GM12878 (cell line): Measurements from ENCODE around the gene NDUFS4. TPM values are rescaled to one million over a fixed set of nuclear protein-coding genes. Genes with fewer than 3 reads are reported as not detected.

Experiments
- ATAC-seq: fragments of 200-7000 bp; cut with Tn5 transposase; 3 replicates; pipeline ENCODE4 v1.9.1; 2020; ENCODE audit warnings: mild to moderate bottlenecking, moderate library complexity
- BruUV-seq: library from RNA; stranded (reverse); fragments of 400-500 nt; replicated peaks from 2 replicates; lab custom pipeline; 2021; lab: Mats Ljungman, UMichigan
- CTCF ChIA-PET: fragments of 300-600 bp; sonication (Branson Sonifier 250); formaldehyde crosslinking; extraction: SDS; loops from one replicate; lab custom pipeline; 2021; ENCODE audit warnings: inconsistent platforms; lab: Yijun Ruan, JAX
- POLR2A ChIA-PET: fragments of 350-600 bp; formaldehyde crosslinking; extraction: SDS; loops from one replicate; lab custom pipeline; 2021; ENCODE audit warnings: inconsistent platforms; lab: Charles Lee
- RAD21 ChIA-PET: fragments of 300-600 bp; sonication (Branson Sonifier 250); formaldehyde crosslinking; loops from one replicate; lab custom pipeline; 2023; ENCODE audit warnings: antibody characterized with exemption; ENCODE audit not compliant: unreplicated experiment; lab: Charles Lee
- SMC1A ChIA-PET: fragments of 300-600 bp; sonication (Branson Sonifier 250); formaldehyde crosslinking; loops from one replicate; lab custom pipeline; 2023; ENCODE audit not compliant: unreplicated experiment, uncharacterized antibody; lab: Charles Lee
- DNase-seq: peaks from one replicate; pipeline ENCODE4 v3.0.0-alpha.2; 2011; ENCODE audit warnings: low read depth, low spot score
- FAIRE-seq: peaks from 3 replicates; lab custom pipeline; 2011; peaks lifted over from hg19 to GRCh38; lab: Jason Lieb, UNC
- H2AFZ ChIP-seq: 2 replicates; pipeline ENCODE4 v1.6.0; 2011; ENCODE audit warnings: low read depth, low read length, control low read depth; ENCODE audit not compliant: control insufficient read depth
- H3K27ac ChIP-seq: 2 replicates; pipeline ENCODE4 v1.5.1; 2011; ENCODE audit warnings: control low read depth; ENCODE audit not compliant: control insufficient read depth, insufficient read depth
- H3K27me3 ChIP-seq, 2 experiments: replicated peaks in 1 of 2; 2 replicates each; pipeline versions ENCODE4 v1.6.0 to v1.6.1; 2011; ENCODE audit warnings: low read length in 1 of 2; ENCODE audit not compliant: control insufficient read depth in 2 of 2, insufficient read depth in 2 of 2
- H3K36me3 ChIP-seq, 2 experiments: 2 replicates each; pipeline ENCODE4 v1.5.1; 2011; ENCODE audit warnings: low read length in 1 of 2; ENCODE audit not compliant: control insufficient read depth in 2 of 2, insufficient read depth in 2 of 2
- H3K4me1 ChIP-seq: 2 replicates; pipeline ENCODE4 v1.6.1; 2011; ENCODE audit warnings: mild to moderate bottlenecking, low read length, moderate library complexity, mixed read lengths; ENCODE audit not compliant: control insufficient read depth, insufficient read depth
- H3K4me2 ChIP-seq: 2 replicates; pipeline ENCODE4 v1.6.0; 2011; ENCODE audit warnings: control low read depth; ENCODE audit not compliant: control insufficient read depth, insufficient read depth
- H3K4me3 ChIP-seq: fragments of 200-600 bp; sonication (generic); 2 replicates; pipeline ENCODE4 v1.5.1; 2016
- H3K79me2 ChIP-seq: 2 replicates; pipeline ENCODE4 v1.6.0; 2011; ENCODE audit warnings: low read length; ENCODE audit not compliant: control insufficient read depth, insufficient read depth
- H3K9ac ChIP-seq: 2 replicates; pipeline ENCODE4 v1.8.0; 2011; ENCODE audit warnings: low read length, control low read depth, mixed read lengths; ENCODE audit not compliant: control insufficient read depth, insufficient read depth
- H3K9me3 ChIP-seq: replicated peaks from 3 replicates; pipeline ENCODE4 v1.5.1; 2011; ENCODE audit warnings: mild to moderate bottlenecking, low read length; ENCODE audit not compliant: control insufficient read depth, insufficient read depth
- H4K20me1 ChIP-seq: 2 replicates; pipeline ENCODE4 v1.6.0; 2011; ENCODE audit not compliant: control insufficient read depth, insufficient read depth
- ASH2L ChIP-seq: fragments of 300-600, 200-600 bp; sonication (generic); IDR thresholded peaks from 2 replicates; pipeline ENCODE4 v1.6.1; 2017; ENCODE audit warnings: low read depth, mild to moderate bottlenecking, borderline replicate concordance
- CHD2 ChIP-seq: IDR thresholded peaks from 2 replicates; pipeline ENCODE4 v1.6.1; 2011; ENCODE audit warnings: low read depth, low read length, improper control_type of control experiment, borderline replicate concordance
- EED ChIP-seq: sonication (generic); IDR thresholded peaks from 2 replicates; pipeline ENCODE4 v1.6.1; 2016; ENCODE audit warnings: antibody characterized with exemption, low read depth
- IKZF2 ChIP-seq, 2 experiments: fragments of 450-650 bp; IDR thresholded peaks; 2 replicates each; pipeline ENCODE4 v1.6.1; 2017; ENCODE audit warnings: mild to moderate bottlenecking in 2 of 2, moderate library complexity in 2 of 2
- IRF4 ChIP-seq: IDR thresholded peaks from 2 replicates; pipeline ENCODE4 v1.6.1; 2011; ENCODE audit warnings: low read depth, low read length
- KDM1A ChIP-seq: fragments of 200-600 bp; sonication (generic); IDR thresholded peaks from 2 replicates; pipeline ENCODE4 v1.6.1; 2016; ENCODE audit warnings: borderline replicate concordance
- NFXL1 ChIP-seq: fragments of 450-650 bp; IDR thresholded peaks from 2 replicates; pipeline ENCODE4 v1.6.1; 2017; ENCODE audit warnings: antibody characterized with exemption, mild to moderate bottlenecking, borderline replicate concordance
- PAX8 ChIP-seq: fragments of 450-650 bp; IDR thresholded peaks from 2 replicates; pipeline ENCODE4 v1.6.1; 2017; ENCODE audit warnings: mild to moderate bottlenecking, moderate library complexity
- RBBP5 ChIP-seq: fragments of 200-600 bp; sonication (generic); conservative IDR thresholded peaks from 2 replicates; pipeline ENCODE4 v1.6.1; 2016
- SPI1 ChIP-seq: IDR thresholded peaks from 2 replicates; pipeline ENCODE4 v1.6.1; 2011; ENCODE audit warnings: low read depth, mild to moderate bottlenecking, low read length, moderate library complexity, borderline replicate concordance; ENCODE audit not compliant: insufficient read depth
- SREBF1 ChIP-seq: IDR thresholded peaks from 2 replicates; pipeline ENCODE4 v1.6.1; 2012; ENCODE audit warnings: mild to moderate bottlenecking, low read length
- TARDBP ChIP-seq: IDR thresholded peaks from 2 replicates; pipeline ENCODE4 v1.6.1; 2016; ENCODE audit warnings: borderline replicate concordance
- TBL1XR1 ChIP-seq: IDR thresholded peaks from 2 replicates; pipeline ENCODE4 v1.6.1; 2012; ENCODE audit warnings: low read depth, low read length, improper control_type of control experiment
- ZNF274 ChIP-seq: IDR thresholded peaks from one replicate; pipeline ENCODE4 v1.8.0; 2011; ENCODE audit not compliant: insufficient read length, insufficient read depth
- WGBS: methylation state at CpG from one replicate; pipeline ENCODE4 v1.1.6; 2016; ENCODE audit warnings: low lambda C conversion rate; ENCODE audit not compliant: insufficient replicate concordance, insufficient coverage; ENCODE audit errors: missing lambda C conversion rate; 5-methylcytosine and 5-hydroxymethylcytosine counted together
- in situ Hi-C: fragments of 300-500 bp; cut with MboI; formaldehyde crosslinking; loops from 9 replicates; pipeline ENCODE4 v1.14.3; 2018; ENCODE audit warnings: mixed read lengths
- intact Hi-C: fragments of 100-400 bp; cut with micrococcal nuclease; formaldehyde crosslinking; loops from one replicate; pipeline ENCODE4 v1.14.2; 2022; ENCODE audit not compliant: unreplicated experiment
- polyA plus RNA-seq, 11 experiments: library from polyadenylated mRNA; depleted of rRNA in 4 of 11; unstranded in 6 of 11; stranded (reverse) in 5 of 11; fragments of >200 nt; fragmentation: Nextera tagmentation in 4 of 11; fragmentation: Illumina TruSeq in 1 of 11; extraction: Ambion mirVana in 4 of 11; extraction: Trizol in 1 of 11; gene quantifications; 1 replicate in 1 of 11; 2 replicates in 10 of 11; pipeline versions ENCODE4 v1.2.1 to v1.2.3, GENCODE V29; 2011 to 2016; ENCODE audit warnings: inconsistent platforms in 2 of 11, missing spikeins in 2 of 11, low read depth in 1 of 11
- total RNA-seq, 4 experiments: library from RNA; depleted of rRNA in 3 of 4; stranded (reverse); fragments of >200 nt in 3 of 4; fragmentation: Illumina TruSeq in 1 of 4; extraction: Trizol in 1 of 4; gene quantifications; 2 replicates each; pipeline versions ENCODE4 v1.2.1 to v1.2.3, GENCODE V29; 2013 to 2021
- TF ChIP-seq, protein P1 (sequence below): fragments of 450-650 bp; IDR thresholded peaks from 2 replicates; pipeline ENCODE4 v1.6.1; 2017; ENCODE audit warnings: mild to moderate bottlenecking, moderate library complexity
- TF ChIP-seq, protein P2 (sequence below): IDR thresholded peaks from 2 replicates; pipeline ENCODE4 v1.6.1; 2011; ENCODE audit warnings: borderline replicate concordance, low read depth, mild to moderate bottlenecking, moderate library complexity, low read length; ENCODE audit not compliant: insufficient read depth, poor library complexity, severe bottlenecking

Gene NDUFS4
- total and polyA plus RNA-seq, 10 of the 15 experiments (the other 5 are each of a cell fraction or from before 2014, with no cell fraction given), result 69.9 to 366 (median 114) TPM

DNA sequence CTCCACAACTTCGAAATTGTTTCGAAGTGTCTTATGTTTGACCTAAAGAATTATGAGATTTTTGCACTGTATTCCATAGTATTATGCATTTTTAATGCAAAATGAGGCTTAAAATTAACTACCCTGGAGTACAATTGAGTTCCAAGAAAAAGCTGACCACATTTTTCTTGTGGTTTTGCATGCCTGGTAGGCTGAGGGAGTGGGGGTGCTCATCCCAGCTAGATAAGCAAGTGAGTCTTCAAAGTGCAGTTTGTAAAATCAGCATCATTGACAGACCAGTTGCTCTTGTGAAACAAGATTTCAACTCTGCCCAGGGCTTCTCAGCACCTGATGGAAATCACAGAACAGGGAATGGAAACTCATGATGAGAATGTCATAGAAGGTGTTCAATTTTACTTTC is 17.0 kb upstream of the NDUFS4 start (continued):
- TF ChIP-seq, protein P1, sequence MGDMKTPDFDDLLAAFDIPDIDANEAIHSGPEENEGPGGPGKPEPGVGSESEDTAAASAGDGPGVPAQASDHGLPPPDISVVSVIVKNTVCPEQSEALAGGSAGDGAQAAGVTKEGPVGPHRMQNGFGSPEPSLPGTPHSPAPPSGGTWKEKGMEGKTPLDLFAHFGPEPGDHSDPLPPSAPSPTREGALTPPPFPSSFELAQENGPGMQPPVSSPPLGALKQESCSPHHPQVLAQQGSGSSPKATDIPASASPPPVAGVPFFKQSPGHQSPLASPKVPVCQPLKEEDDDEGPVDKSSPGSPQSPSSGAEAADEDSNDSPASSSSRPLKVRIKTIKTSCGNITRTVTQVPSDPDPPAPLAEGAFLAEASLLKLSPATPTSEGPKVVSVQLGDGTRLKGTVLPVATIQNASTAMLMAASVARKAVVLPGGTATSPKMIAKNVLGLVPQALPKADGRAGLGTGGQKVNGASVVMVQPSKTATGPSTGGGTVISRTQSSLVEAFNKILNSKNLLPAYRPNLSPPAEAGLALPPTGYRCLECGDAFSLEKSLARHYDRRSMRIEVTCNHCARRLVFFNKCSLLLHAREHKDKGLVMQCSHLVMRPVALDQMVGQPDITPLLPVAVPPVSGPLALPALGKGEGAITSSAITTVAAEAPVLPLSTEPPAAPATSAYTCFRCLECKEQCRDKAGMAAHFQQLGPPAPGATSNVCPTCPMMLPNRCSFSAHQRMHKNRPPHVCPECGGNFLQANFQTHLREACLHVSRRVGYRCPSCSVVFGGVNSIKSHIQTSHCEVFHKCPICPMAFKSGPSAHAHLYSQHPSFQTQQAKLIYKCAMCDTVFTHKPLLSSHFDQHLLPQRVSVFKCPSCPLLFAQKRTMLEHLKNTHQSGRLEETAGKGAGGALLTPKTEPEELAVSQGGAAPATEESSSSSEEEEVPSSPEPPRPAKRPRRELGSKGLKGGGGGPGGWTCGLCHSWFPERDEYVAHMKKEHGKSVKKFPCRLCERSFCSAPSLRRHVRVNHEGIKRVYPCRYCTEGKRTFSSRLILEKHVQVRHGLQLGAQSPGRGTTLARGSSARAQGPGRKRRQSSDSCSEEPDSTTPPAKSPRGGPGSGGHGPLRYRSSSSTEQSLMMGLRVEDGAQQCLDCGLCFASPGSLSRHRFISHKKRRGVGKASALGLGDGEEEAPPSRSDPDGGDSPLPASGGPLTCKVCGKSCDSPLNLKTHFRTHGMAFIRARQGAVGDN, result no peak
- TF ChIP-seq, protein P2, sequence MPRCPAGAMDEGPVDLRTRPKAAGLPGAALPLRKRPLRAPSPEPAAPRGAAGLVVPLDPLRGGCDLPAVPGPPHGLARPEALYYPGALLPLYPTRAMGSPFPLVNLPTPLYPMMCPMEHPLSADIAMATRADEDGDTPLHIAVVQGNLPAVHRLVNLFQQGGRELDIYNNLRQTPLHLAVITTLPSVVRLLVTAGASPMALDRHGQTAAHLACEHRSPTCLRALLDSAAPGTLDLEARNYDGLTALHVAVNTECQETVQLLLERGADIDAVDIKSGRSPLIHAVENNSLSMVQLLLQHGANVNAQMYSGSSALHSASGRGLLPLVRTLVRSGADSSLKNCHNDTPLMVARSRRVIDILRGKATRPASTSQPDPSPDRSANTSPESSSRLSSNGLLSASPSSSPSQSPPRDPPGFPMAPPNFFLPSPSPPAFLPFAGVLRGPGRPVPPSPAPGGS, result no peak
- TF ChIP-seq EED (no peak), TARDBP (no peak), NFXL1 (no peak)
- TF ChIP-seq, all 136 proteins: peak for 0

DNA sequence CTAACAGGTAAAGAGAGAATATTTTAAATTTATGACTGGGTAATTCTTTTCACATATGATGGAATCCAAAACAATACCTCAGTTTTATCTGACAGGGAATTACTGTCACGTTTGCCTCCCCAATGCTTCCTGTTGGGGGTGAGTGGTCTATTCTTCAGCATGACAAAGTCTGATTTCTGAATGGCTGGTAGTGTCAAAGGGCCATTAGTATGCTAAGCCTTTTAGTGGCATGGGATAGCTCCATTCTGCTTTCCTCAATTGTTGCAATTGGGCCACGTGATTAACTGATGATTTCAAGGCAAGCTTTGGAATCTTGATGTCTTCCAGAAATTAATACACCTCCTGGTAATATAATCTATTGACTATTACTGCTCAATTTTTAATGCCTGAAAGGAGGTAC is 14.7 kb upstream of the NDUFS4 start:
- no peak overlapping the region for H3K4me3 ChIP-seq
- CTCF ChIA-PET, result no interaction called here
- in situ Hi-C loops, result no loop called here
- BruUV-seq, result no TSS peak
- no peak overlapping the region for H2AFZ ChIP-seq
- H3K79me2 ChIP-seq, result no peaks in the 10 kb centered on the region
- ATAC-seq (no peak), FAIRE-seq (no peak), DNase-seq (no peak)
- SMC1A ChIA-PET, result interaction anchor here (0.6 to 1.4 kb wide), 2 partner anchors 8 to 1735 kb away, joined by 3 read pairs; no protein-coding TSS in a partner anchor
- H3K4me1 ChIP-seq, result no peaks in the 10 kb centered on the region
- H3K9ac ChIP-seq, result no peak overlapping the region
- no peaks in the 10 kb centered on the region for H3K9me3 ChIP-seq
- intact Hi-C loops, result no loop called here
- 3% methylated on average over 2 of the region's 2 CpGs for WGBS
- TF ChIP-seq SPI1 (no peak), IRF4 (no peak), RBBP5 (no peak), KDM1A (no peak), SREBF1 (no peak), PAX8 (no peak), TBL1XR1 (no peak), CHD2 (no peak), IKZF2 (IDR thresholded peaks at IDR 0.05) (no peak), ZNF274 (no peak), ASH2L (no peak)
- no peaks in the 10 kb centered on the region for H4K20me1 ChIP-seq
- POLR2A ChIA-PET, result no interaction called here
- no peaks in the 10 kb centered on the region; a peak in 1 of 4 replicates for H3K27me3 ChIP-seq
- no peak overlapping the region for H3K4me2 ChIP-seq
- no peaks in the 10 kb centered on the region for H3K36me3 ChIP-seq
- RAD21 ChIA-PET, result no interaction called here
- no peak overlapping the region for H3K27ac ChIP-seq
